Sigmoid colon (tissue), 4 donors: Measurements from ENCODE around the gene UTF1.

Experiments
- EP300 ChIP-seq, 4 donors: sonication (generic); formaldehyde crosslinking; IDR thresholded peaks; one replicate each; pipeline ENCODE4 v1.6.1; 2017; ENCODE audit warnings: antibody characterized with exemption in 4 of 4
- POLR2A ChIP-seq, 2 donors: fragments of 450-650 bp; IDR thresholded peaks; one replicate each; pipeline ENCODE4 v1.6.1; 2016; ENCODE audit warnings: antibody characterized with exemption in 2 of 2, mild to moderate bottlenecking in 2 of 2, moderate library complexity in 2 of 2
- POLR2AphosphoS5 ChIP-seq, 4 donors: sonication (generic); formaldehyde crosslinking; IDR thresholded peaks; one replicate each; pipeline ENCODE4 v1.6.1; 2017; ENCODE audit warnings: antibody characterized with exemption in 4 of 4
- TF ChIP-seq, protein P1 (sequence below), 4 experiments: fragments of 450-650 bp in 3 of 4; fragments of 200-600 bp in 1 of 4; IDR thresholded peaks; one replicate each; pipeline ENCODE4 v1.5.1; 2016 to 2019; ENCODE audit warnings: antibody characterized with exemption in 4 of 4, mild to moderate bottlenecking in 3 of 4, moderate library complexity in 2 of 4

DNA sequence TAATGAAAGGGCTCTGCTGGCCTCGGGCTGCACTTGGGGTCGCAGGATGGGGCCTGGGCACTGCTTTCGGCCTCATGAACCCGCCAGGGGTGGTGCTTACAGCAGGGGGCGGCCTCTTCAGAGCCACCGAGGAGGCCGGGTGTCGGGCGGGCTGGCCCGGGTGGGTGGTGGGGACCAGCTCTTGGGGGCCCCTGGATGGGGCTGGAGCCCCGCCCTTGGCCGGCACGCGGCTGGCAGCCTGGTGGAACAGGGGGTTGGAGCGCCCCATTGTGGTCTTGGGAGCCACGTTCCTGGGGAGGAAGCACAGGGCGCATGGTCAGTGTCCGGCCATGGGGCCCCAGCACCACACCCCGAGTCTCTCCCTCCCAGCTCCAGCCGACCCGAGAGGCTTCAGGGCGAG, 37.8 kb downstream of the UTF1 start:
- TF ChIP-seq, protein P1, sequence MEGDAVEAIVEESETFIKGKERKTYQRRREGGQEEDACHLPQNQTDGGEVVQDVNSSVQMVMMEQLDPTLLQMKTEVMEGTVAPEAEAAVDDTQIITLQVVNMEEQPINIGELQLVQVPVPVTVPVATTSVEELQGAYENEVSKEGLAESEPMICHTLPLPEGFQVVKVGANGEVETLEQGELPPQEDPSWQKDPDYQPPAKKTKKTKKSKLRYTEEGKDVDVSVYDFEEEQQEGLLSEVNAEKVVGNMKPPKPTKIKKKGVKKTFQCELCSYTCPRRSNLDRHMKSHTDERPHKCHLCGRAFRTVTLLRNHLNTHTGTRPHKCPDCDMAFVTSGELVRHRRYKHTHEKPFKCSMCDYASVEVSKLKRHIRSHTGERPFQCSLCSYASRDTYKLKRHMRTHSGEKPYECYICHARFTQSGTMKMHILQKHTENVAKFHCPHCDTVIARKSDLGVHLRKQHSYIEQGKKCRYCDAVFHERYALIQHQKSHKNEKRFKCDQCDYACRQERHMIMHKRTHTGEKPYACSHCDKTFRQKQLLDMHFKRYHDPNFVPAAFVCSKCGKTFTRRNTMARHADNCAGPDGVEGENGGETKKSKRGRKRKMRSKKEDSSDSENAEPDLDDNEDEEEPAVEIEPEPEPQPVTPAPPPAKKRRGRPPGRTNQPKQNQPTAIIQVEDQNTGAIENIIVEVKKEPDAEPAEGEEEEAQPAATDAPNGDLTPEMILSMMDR (IDR thresholded peaks at IDR 0.05): no peak
- TF ChIP-seq EP300 (IDR thresholded peaks at IDR 0.05): no peak
- no peak for TF ChIP-seq POLR2AphosphoS5 (IDR thresholded peaks at IDR 0.05)
- TF ChIP-seq POLR2A (IDR thresholded peaks at IDR 0.05): no peak
